ENCODE measurements around the gene CABLES1. TPM values are rescaled to one million over a fixed set of nuclear protein-coding genes. Genes with fewer than 3 reads are reported as not detected.
"Not testable (repeated sequence)": the region's sequence is repeated elsewhere in the genome, so short reads cannot be mapped to it uniquely, and the experiment has no call there.

CABLES1 gene
- total and polyA plus RNA-seq, 2 of the 8 experiments (the other 6 are each of a cell fraction or from before 2014, with no cell fraction given), result 9.2 to 26.4 TPM

GRCh38 chr18:23269068-23269467, 133.8 kb downstream of the CABLES1 start:
- H3K79me2 ChIP-seq (ENCODE audit: control insufficient read depth in 1 of 2, insufficient read depth in 2 of 2, low read length in 2 of 2); FAIRE-seq; H3K4me3 ChIP-seq (ENCODE audit: extremely low read depth in 1 of 4, insufficient read depth in 2 of 4, low read depth in 3 of 4, low read length in 4 of 4); H2BK12ac ChIP-seq (ENCODE audit: low read depth, low read length); H3K23ac ChIP-seq (ENCODE audit: insufficient read length); H3K23me2 ChIP-seq (ENCODE audit: low read depth, low read length); H3K27me3 ChIP-seq (replicated peaks in 1 of 4; ENCODE audit: control insufficient read depth in 3 of 4, extremely low read depth in 1 of 4, insufficient read depth in 3 of 4, low read length in 3 of 4); H3K4me2 ChIP-seq (ENCODE audit: insufficient read depth in 1 of 2, low read depth in 2 of 2, low read length in 2 of 2); H2BK15ac ChIP-seq (ENCODE audit: low read length); H2BK120ac ChIP-seq (replicated peaks; ENCODE audit: low read depth, low read length); H3K4me1 ChIP-seq (replicated peaks in 1 of 4; ENCODE audit: control insufficient read depth in 3 of 4, insufficient read depth in 4 of 4, low read length in 3 of 4); H3K18ac ChIP-seq (ENCODE audit: extremely low read depth, low read length); H2AFZ ChIP-seq (ENCODE audit: low read length); H4K5ac ChIP-seq (ENCODE audit: insufficient read length, low read depth, low read length); H3K36me3 ChIP-seq (ENCODE audit: control insufficient read depth in 2 of 4, insufficient read depth in 4 of 4, low read length in 3 of 4); H4K8ac ChIP-seq (ENCODE audit: extremely low read depth, insufficient read depth, low read length); H3K27ac ChIP-seq (ENCODE audit: low read depth, low read length); H2BK5ac ChIP-seq (ENCODE audit: low read depth, low read length); H2BK20ac ChIP-seq (ENCODE audit: low read length); DNase-seq (ENCODE audit: low read depth in 1 of 2, low spot score in 2 of 2); H3K9ac ChIP-seq (replicated peaks in 1 of 4; ENCODE audit: extremely low read depth in 1 of 4, low read depth in 3 of 4, low read length in 3 of 4); H4K20me1 ChIP-seq (replicated peaks in 1 of 2; ENCODE audit: control insufficient read depth in 1 of 2, insufficient read depth in 2 of 2, low read length in 2 of 2); H3K79me1 ChIP-seq (ENCODE audit: low read depth, low read length); H3K56ac ChIP-seq (replicated peaks; ENCODE audit: insufficient read length, low read depth, low read length); H3K14ac ChIP-seq (ENCODE audit: insufficient read length): not testable (repeated sequence)
- peaks cover 20 to 32% of the 10 kb centered on the region in 2 experiments for H3K9me3 ChIP-seq (ENCODE audit: insufficient read depth in 2 of 2, low read depth in 1 of 2, low read length in 1 of 2)
- H4K91ac ChIP-seq (replicated peaks; ENCODE audit: insufficient read length, low read length), result peak overlapping the region; percentile 52
- POLR2A ChIA-PET (ENCODE audit: partially characterized antibody), result interaction anchor here (1.1 kb wide), 1 partner anchor 13 kb away, joined by 3 read pairs; no protein-coding TSS in a partner anchor
- peak overlapping the region; percentile 53; the same call in 1 of the 2 replicates for H2AK5ac ChIP-seq (ENCODE audit: low read depth, low read length)
- peak overlapping the region; percentile 87 for H3K4ac ChIP-seq (replicated peaks; ENCODE audit: insufficient read length, low read depth, low read length)
- WGBS, 2 experiments (ENCODE audit: extremely low coverage in 1 of 2, insufficient coverage in 1 of 2, insufficient read length in 1 of 2, insufficient replicate concordance in 2 of 2, low coverage in 1 of 2, low lambda C conversion rate in 2 of 2, missing lambda C conversion rate in 1 of 2), result 100% methylated on average over 1 of the region's 1 CpG; no CpG with 5 or more reads in 1 of the 2 experiments
- CTCF ChIA-PET (ENCODE audit: partially characterized antibody), result interaction anchor here (1.2 kb wide), 1 partner anchor 10 kb away, joined by 3 read pairs; no protein-coding TSS in a partner anchor
